OCI-LY7 (cell line): ENCODE results near the gene PDCD2L. TPM values are rescaled to one million over a fixed set of nuclear protein-coding genes. Genes with fewer than 3 reads are reported as not detected.

Experiments
- BruUV-seq: library from RNA; stranded (reverse); fragments of 400-500 nt; replicated peaks from 2 replicates; lab custom pipeline; 2021; lab: Mats Ljungman, UMichigan
- CTCF ChIA-PET: fragments of 300-600 bp; sonication (Branson Sonifier 250); formaldehyde crosslinking; loops from one replicate; lab custom pipeline; 2022; ENCODE audit warnings: antibody characterized with exemption; ENCODE audit not compliant: unreplicated experiment; lab: Charles Lee
- POLR2A ChIA-PET: fragments of 300-600 bp; sonication (Branson Sonifier 250); formaldehyde crosslinking; loops from one replicate; lab custom pipeline; 2022; ENCODE audit warnings: antibody characterized with exemption; lab: Charles Lee
- DNase-seq: peaks from one replicate; pipeline ENCODE4 v3.0.0-alpha.2; 2015; ENCODE audit warnings: low spot score
- H2AFZ ChIP-seq: fragments of 200-600 bp; sonication (generic), shearing (Covaris generic); 2 replicates; pipeline ENCODE4 v1.6.1; 2014; ENCODE audit warnings: mild to moderate bottlenecking, antibody characterized with exemption, low read length, moderate library complexity
- H3K27ac ChIP-seq: fragments of 200-600 bp; sonication (generic); 2 replicates; pipeline ENCODE4 v1.5.1; 2014; ENCODE audit warnings: mixed run types, low read depth, mild to moderate bottlenecking, moderate library complexity, low read length, inconsistent platforms; ENCODE audit not compliant: poor library complexity, severe bottlenecking
- H3K36me3 ChIP-seq: fragments of 200-600 bp; sonication (generic); 2 replicates; pipeline ENCODE4 v1.6.1; 2014; ENCODE audit warnings: mild to moderate bottlenecking, antibody characterized with exemption, low read length, moderate library complexity, mixed read lengths; ENCODE audit not compliant: insufficient read depth
- H3K4me1 ChIP-seq: fragments of 200-600 bp; sonication (generic); 2 replicates; pipeline ENCODE4 v1.5.1; 2014; ENCODE audit warnings: mild to moderate bottlenecking, low read length; ENCODE audit not compliant: insufficient read depth, poor library complexity, severe bottlenecking
- H3K4me2 ChIP-seq: fragments of 200-600 bp; sonication (generic); 2 replicates; pipeline ENCODE4 v1.6.1; 2014; ENCODE audit warnings: mild to moderate bottlenecking, low read length
- H3K4me3 ChIP-seq: fragments of 200-600 bp; sonication (generic); 2 replicates; pipeline ENCODE4 v1.5.1; 2014; ENCODE audit warnings: mild to moderate bottlenecking, low read depth, low read length; ENCODE audit not compliant: poor library complexity, severe bottlenecking
- H3K79me2 ChIP-seq: fragments of 200-600 bp; sonication (generic); 2 replicates; pipeline ENCODE4 v1.6.1; 2016; ENCODE audit warnings: low read depth, mild to moderate bottlenecking, low read length, moderate library complexity, mixed read lengths; ENCODE audit not compliant: insufficient read depth
- H3K9me2 ChIP-seq: fragments of 200-600 bp; sonication (generic); 2 replicates; pipeline ENCODE4 v1.6.1; 2016; ENCODE audit warnings: mild to moderate bottlenecking, low read length, mixed read lengths; ENCODE audit not compliant: insufficient read depth
- H3K9me3 ChIP-seq: fragments of 200-600 bp; sonication (generic); 2 replicates; pipeline ENCODE4 v1.6.1; 2014; ENCODE audit warnings: mild to moderate bottlenecking, mixed run types, low read length, mixed read lengths
- H4K20me1 ChIP-seq: fragments of 200-600 bp; sonication (generic); 2 replicates; pipeline ENCODE4 v1.6.1; 2014; ENCODE audit warnings: mild to moderate bottlenecking, antibody characterized with exemption, low read length, moderate library complexity, mixed read lengths; ENCODE audit not compliant: insufficient read depth
- EZH2phosphoT487 ChIP-seq: fragments of 200-600 bp; sonication (generic); IDR thresholded peaks from 2 replicates; pipeline ENCODE4 v1.6.1; 2018; ENCODE audit warnings: low read depth, borderline replicate concordance, mild to moderate bottlenecking, mixed run types, antibody characterized with exemption, low read length, moderate library complexity, mixed read lengths
- intact Hi-C: fragments of 100-400 bp; cut with micrococcal nuclease; formaldehyde crosslinking; loops from one replicate; pipeline ENCODE4 v1.10.0; 2022; ENCODE audit not compliant: unreplicated experiment
- total RNA-seq, 2 experiments: library from RNA; depleted of rRNA in 1 of 2; stranded (reverse); fragments of >200 nt in 1 of 2; shearing (Covaris generic) in 1 of 2; gene quantifications; 2 replicates each; pipeline ENCODE4 v1.2.3, GENCODE V29; 2014 to 2022
- TF ChIP-seq, protein P1 (sequence below): fragments of 200-600 bp; sonication (generic); conservative IDR thresholded peaks from 2 replicates; pipeline ENCODE4 v1.5.1; 2014; ENCODE audit warnings: mild to moderate bottlenecking, antibody characterized with exemption, low read length, moderate library complexity, mixed read lengths

The PDCD2L gene
- total RNA-seq, 2 experiments from 2014 or later, result 27.5 to 30.0 TPM

- Histone ChIP-seq H3K4me2 (no peak overlapping the region), H3K9me2 (no peaks in the 10 kb centered on the region), H3K36me3 (peaks cover 12% of the 10 kb centered on the region; the same call in 1 of the 2 replicates), H3K79me2 (no peaks in the 10 kb centered on the region), H3K9me3 (no peaks in the 10 kb centered on the region), H3K4me3 (no peak overlapping the region), H3K27ac (no peak overlapping the region), H2AFZ (no peak overlapping the region), H4K20me1 (no peaks in the 10 kb centered on the region), H3K4me1 (peaks cover 12% of the 10 kb centered on the region)
- intact Hi-C loops, result no loop called here
- BruUV-seq, result no TSS peak
- no peak for DNase-seq
- ChIA-PET CTCF (no interaction called here), POLR2A (no interaction called here)
- TF ChIP-seq EZH2phosphoT487, result no peak
- TF ChIP-seq, protein P1, sequence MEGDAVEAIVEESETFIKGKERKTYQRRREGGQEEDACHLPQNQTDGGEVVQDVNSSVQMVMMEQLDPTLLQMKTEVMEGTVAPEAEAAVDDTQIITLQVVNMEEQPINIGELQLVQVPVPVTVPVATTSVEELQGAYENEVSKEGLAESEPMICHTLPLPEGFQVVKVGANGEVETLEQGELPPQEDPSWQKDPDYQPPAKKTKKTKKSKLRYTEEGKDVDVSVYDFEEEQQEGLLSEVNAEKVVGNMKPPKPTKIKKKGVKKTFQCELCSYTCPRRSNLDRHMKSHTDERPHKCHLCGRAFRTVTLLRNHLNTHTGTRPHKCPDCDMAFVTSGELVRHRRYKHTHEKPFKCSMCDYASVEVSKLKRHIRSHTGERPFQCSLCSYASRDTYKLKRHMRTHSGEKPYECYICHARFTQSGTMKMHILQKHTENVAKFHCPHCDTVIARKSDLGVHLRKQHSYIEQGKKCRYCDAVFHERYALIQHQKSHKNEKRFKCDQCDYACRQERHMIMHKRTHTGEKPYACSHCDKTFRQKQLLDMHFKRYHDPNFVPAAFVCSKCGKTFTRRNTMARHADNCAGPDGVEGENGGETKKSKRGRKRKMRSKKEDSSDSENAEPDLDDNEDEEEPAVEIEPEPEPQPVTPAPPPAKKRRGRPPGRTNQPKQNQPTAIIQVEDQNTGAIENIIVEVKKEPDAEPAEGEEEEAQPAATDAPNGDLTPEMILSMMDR, result no peak
These were observed 47.3 kb upstream of the PDCD2L start for GRCh38 chr19:34356875-34357274.

DNA sequence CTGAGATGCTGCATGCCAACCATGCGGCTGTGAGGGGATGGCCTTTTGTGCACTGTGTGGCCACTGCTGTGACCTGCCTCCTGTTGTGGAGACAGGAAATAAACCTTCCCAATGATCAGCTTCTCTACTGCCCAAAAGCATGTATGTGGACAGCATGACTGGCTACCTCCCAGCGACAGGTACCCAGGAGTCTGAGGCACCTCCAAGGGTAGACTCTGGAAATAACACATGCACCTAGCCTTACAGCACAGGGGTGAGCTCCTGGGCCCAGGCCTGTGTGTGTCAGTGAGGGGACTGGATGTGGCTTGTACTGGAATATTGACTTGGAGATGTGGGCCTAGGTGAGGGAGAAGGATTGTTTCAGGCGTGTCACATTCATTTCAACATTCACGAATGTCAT is 46.8 kb upstream of the PDCD2L start:
- Histone ChIP-seq H3K4me3 (no peak overlapping the region), H3K9me3 (no peaks in the 10 kb centered on the region), H3K4me1 (peaks cover 12% of the 10 kb centered on the region), H2AFZ (no peak overlapping the region), H3K4me2 (no peak overlapping the region), H3K36me3 (peaks cover 12% of the 10 kb centered on the region; the same call in 1 of the 2 replicates), H4K20me1 (no peaks in the 10 kb centered on the region), H3K9me2 (no peaks in the 10 kb centered on the region), H3K27ac (no peak overlapping the region), H3K79me2 (no peaks in the 10 kb centered on the region)
- ChIA-PET CTCF (no interaction called here), POLR2A (no interaction called here)
- TF ChIP-seq EZH2phosphoT487, result no peak
- TF ChIP-seq, protein P1, result no peak
- DNase-seq, result no peak
- intact Hi-C loops, result no loop called here
- BruUV-seq, result no TSS peak

- Histone ChIP-seq H3K36me3 (peaks cover 7% of the 10 kb centered on the region; the same call in 1 of the 2 replicates), H2AFZ (peak overlapping the region; percentile 93), H3K4me2 (peak overlapping the region; percentile 60), H4K20me1 (no peaks in the 10 kb centered on the region), H3K4me3 (peak overlapping the region; percentile 64), H3K27ac (no peak overlapping the region), H3K79me2 (no peaks in the 10 kb centered on the region), H3K4me1 (peaks cover 13% of the 10 kb centered on the region), H3K9me3 (no peaks in the 10 kb centered on the region), H3K9me2 (no peaks in the 10 kb centered on the region)
- TF ChIP-seq, protein P1, result peak; percentile 65
- TF ChIP-seq EZH2phosphoT487, result no peak
- POLR2A ChIA-PET, result interaction anchor here (0.6 kb wide), 2 partner anchors 87 to 103 kb away, joined by 3 read pairs; no protein-coding TSS in a partner anchor
- CTCF ChIA-PET, result no interaction called here
- BruUV-seq, result no TSS peak
- intact Hi-C loops, result no loop called here
- peak; percentile 84 for DNase-seq
These were observed 44.9 kb upstream of the PDCD2L start for GRCh38 chr19:34359140-34359953.
